HG03159 (cell line): ENCODE measurements around the gene MIPEP.

Source experiments
- ATAC-seq: cut with Tn5 transposase; IDR thresholded peaks from one replicate; pipeline ENCODE4 v1.9.1; 2021; ENCODE audit warnings: mild to moderate bottlenecking, moderate library complexity; ENCODE audit not compliant: unreplicated experiment

MIPEP gene

GRCh38 chr13:23855360-23855759 lies 33.8 kb downstream of the MIPEP start:
- ATAC-seq = no peak

DNA sequence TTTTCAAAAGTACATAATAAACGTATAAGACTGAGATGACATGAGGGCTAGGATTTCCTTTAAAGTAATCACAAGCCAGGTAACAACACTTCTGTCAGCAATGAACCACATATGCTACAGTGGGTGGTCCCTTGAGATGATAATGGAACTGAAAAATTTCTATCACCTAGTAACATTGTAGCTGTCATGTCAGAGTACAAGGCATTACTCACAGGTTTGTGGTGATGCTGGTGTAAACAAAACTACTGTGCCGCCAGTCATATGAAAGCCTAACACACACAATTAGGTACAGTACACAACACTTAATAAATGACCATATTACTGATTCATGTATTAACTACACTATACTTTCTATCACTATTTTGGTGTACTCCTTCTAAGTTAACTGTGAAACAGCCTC lies 36.8 kb downstream of the MIPEP start:
- ATAC-seq = no peak

DNA sequence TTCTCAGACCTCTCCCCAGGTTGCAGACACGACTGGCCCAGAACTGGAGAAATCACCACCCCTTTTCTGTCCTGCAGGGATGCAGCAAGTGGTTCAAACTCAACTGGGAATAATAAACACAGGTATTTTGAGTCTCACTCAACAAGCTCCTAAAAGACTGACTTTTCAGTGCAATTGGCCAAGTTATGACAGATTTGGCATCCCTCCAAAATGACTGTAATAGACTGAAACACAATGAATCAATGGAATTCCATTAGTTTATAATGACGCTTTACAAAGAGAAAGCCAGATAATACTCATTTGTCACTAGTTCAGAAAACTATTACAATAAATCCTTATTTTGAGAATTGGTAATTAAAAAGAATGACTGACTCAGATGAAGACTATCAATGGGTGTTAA lies 38.1 kb downstream of the MIPEP start:
- no peak for ATAC-seq

DNA sequence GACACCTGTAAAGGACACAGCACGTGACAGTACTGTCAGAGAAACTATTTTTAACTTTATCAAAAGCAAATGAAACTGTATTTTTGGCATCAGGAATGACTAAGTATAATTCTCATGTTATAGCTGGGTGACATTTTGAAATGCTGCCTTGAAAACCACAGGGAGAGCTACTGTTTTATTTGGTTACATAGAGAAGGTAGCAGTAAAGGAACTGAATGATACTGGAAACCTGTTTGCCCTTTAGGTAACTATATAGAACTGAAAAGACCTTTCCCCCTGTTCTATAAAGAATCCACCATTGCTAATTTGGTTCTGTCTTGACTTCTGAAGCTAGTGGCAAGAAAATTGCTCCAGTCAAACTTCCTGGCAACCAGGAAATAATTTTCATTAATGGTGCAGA lies 39.1 kb downstream of the MIPEP start:
- no peak for ATAC-seq

GRCh38 chr13:23849670-23850069 lies 39.5 kb downstream of the MIPEP start:
- ATAC-seq = no peak

- ATAC-seq = no peak
Observed at GRCh38 chr13:23848646-23849141, 40.5 kb downstream of the MIPEP start.

DNA sequence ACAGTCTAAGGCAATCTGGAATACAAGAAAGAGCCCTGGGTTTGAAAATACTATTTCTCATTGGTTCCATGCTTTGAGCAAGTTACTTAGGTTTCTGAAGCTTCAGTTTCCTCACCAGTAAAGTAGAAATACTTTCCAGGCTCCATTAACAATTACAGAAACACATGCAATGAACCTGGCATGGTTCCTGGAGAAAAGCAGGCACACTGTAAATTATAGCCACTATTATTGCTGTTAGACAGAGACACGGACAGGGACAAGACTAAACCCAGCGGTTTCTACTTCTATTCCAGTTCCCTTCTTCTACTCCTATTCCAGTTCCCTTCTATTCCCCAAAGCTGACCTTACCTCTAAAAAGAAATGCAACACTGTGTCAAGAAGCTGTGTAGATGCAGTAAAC lies 41.2 kb downstream of the MIPEP start:
- no peak for ATAC-seq

- ATAC-seq = no peak
Observed at GRCh38 chr13:23847497-23847896, 41.7 kb downstream of the MIPEP start.

- no peak for ATAC-seq
Observed at GRCh38 chr13:23845105-23845725, 44.0 kb downstream of the MIPEP start.

- no peak for ATAC-seq
Observed at GRCh38 chr13:23844132-23844531, 45.1 kb downstream of the MIPEP start.

GRCh38 chr13:23843436-23843835 lies 45.8 kb downstream of the MIPEP start:
- no peak for ATAC-seq

- no peak for ATAC-seq
Observed at GRCh38 chr13:23842406-23842805, 46.8 kb downstream of the MIPEP start.

GRCh38 chr13:23833733-23834611 lies 55.2 kb downstream of the MIPEP start:
- ATAC-seq = no peak

GRCh38 chr13:23828866-23829265 lies 60.3 kb downstream of the MIPEP start:
- ATAC-seq = no peak

DNA sequence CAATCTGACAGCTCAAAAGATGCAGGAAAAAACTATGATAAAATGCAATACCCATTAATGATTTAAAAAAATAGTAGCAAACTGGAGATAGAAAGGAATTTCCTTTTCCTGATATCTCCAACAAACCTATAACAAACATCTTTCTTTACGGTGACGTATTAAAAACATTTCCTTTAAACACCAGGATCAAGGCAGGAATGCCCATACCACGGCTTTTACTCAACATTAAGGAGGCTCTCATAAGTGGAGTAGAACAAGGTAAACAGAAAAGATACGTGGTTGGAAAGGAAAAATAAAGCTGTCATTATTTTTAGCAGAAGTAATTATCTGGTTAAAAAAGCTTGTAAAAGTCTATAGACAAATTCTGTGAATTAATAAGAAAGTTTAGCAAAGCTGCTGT lies 61.1 kb downstream of the MIPEP start:
- ATAC-seq = no peak

DNA sequence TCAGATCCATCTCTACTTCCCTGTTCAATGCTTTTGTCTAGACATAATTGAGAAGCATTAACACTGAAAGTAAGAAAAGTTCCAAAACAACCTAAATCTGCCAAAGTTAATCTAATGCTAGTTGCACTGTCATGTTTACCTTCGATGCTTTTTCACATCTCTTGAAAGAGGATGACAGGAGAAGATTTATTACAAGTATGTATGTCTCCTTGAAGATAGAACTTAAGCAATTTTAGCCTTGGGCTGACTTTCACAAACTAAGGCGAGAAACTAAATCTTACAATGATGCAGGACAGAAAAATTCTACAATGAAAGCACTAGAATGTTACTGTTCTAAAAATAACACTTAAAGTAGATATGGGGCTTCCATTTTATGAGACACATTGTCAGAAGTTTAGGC lies 64.0 kb downstream of the MIPEP start:
- ATAC-seq = no peak

DNA sequence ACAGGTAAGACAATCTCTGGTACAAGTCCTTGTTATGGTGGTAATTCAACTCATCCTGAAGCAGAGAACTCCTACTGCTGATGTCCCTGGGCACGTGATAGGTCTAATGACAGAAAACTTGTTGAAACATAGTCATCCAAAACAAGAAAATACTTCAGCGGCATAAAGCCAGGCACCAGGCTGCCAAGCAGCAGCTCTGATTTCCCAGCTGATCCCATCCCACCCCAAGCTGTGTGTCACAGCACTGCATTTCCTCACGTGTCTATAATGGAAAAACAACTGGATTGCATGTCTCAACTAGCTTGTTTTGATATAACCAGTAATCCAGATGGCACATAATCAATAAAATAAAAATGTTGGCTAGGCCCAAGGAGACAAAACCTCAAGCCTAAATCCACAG lies 64.8 kb downstream of the MIPEP start:
- ATAC-seq = no peak

DNA sequence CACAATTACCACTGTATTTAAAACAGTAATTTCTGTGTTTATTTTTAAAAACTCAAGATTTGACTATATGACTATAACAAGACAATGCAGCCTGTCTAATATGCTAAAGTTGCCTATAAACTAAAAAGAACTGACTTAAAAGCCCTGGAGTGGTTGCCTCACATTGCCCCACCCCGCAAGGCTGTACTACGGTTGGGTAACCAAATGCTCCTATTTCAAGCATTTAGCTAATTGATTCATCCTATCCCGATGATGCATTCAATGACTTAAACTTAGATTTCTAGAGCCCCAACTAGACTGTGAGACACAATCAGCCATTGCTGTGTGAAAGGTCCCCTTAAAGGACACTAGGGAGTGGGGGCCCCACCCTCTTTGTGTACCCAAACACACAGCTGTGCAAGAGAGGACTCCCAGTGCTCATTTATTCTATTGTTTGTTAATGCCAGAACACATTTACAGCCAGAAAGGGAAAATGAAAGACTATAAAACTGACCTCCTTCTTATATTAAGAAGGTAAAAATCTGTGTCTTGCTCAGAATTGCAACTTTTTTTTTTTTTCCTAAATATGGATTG lies 66.9 kb downstream of the MIPEP start:
- ATAC-seq = no peak

- ATAC-seq = no peak
Observed at GRCh38 chr13:23820530-23820929, 68.7 kb downstream of the MIPEP start.

- no peak for ATAC-seq
Observed at GRCh38 chr13:23817830-23818229, 71.4 kb downstream of the MIPEP start.

DNA sequence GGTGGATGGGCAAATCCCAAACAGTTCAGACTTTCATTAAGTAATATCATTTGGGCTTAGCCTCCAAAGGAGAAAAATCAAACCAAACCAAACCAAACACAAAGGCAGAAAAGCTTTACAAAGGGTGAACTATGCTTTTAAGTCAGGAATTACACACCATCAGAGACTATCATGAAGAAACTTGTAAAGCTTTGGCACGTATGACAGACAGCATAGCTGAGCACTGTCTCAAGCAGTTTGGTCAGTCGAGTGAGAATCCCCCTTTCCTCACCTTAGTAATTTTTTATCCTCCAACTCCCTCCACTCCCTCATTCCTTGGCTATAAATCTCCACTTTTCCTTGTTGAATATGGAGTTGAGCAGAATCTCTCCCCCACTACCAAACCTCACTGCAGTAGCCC lies 72.1 kb downstream of the MIPEP start:
- no peak for ATAC-seq

- ATAC-seq = no peak
Observed at GRCh38 chr13:23813635-23814034, 75.6 kb downstream of the MIPEP start.
